ENCODE data around the gene FKBP15.

GRCh38 chr9:113164536-113165300, 56.4 kb downstream of the FKBP15 start:
- TF ChIP-seq PPARA (CRISPR knock-in tag; IDR thresholded peaks at IDR 0.05; ENCODE audit: borderline replicate concordance) (no peak), ISL1 (CRISPR knock-in tag; IDR thresholded peaks at IDR 0.05) (no peak), ZFP3 (CRISPR knock-in tag; IDR thresholded peaks at IDR 0.05) (no peak), OSR1 (CRISPR knock-in tag; IDR thresholded peaks at IDR 0.05) (no peak), GLIS3 (CRISPR knock-in tag; IDR thresholded peaks at IDR 0.05) (no peak), ARNTL (CRISPR knock-in tag; IDR thresholded peaks at IDR 0.05; ENCODE audit: borderline replicate concordance, low read depth) (no peak), POU6F1 (CRISPR knock-in tag; IDR thresholded peaks at IDR 0.05; ENCODE audit: borderline replicate concordance, low read depth) (no peak), ZFP30 (CRISPR knock-in tag; IDR thresholded peaks at IDR 0.05) (no peak), PATZ1 (CRISPR knock-in tag; IDR thresholded peaks at IDR 0.05; ENCODE audit: borderline replicate concordance) (no peak), CREB5 (CRISPR knock-in tag; IDR thresholded peaks at IDR 0.05; ENCODE audit: low read depth) (no peak), SNAI2 (CRISPR knock-in tag; IDR thresholded peaks at IDR 0.05) (no peak), BACH2 (CRISPR knock-in tag; IDR thresholded peaks at IDR 0.05; ENCODE audit: borderline replicate concordance) (no peak)

All from SK-N-SH treated with all-trans-retinoic acid at 6 μM for 48 hours (cell line).